NT2/D1 (cell line): Measurements from ENCODE around the gene CD300LG.

ENCODE experiments used
- SUZ12 ChIP-seq: IDR thresholded peaks from 2 replicates; pipeline ENCODE4 v1.6.1; 2011; ENCODE audit not compliant: insufficient read length, insufficient read depth; ENCODE audit errors: extremely low read depth
- YY1 ChIP-seq: IDR thresholded peaks from 2 replicates; pipeline ENCODE4 v1.6.1; 2011; ENCODE audit not compliant: insufficient read length, insufficient read depth
- ZNF274 ChIP-seq: IDR thresholded peaks from 2 replicates; pipeline ENCODE4 v1.6.1; 2011; ENCODE audit warnings: mild to moderate bottlenecking, low read depth, low read length

DNA sequence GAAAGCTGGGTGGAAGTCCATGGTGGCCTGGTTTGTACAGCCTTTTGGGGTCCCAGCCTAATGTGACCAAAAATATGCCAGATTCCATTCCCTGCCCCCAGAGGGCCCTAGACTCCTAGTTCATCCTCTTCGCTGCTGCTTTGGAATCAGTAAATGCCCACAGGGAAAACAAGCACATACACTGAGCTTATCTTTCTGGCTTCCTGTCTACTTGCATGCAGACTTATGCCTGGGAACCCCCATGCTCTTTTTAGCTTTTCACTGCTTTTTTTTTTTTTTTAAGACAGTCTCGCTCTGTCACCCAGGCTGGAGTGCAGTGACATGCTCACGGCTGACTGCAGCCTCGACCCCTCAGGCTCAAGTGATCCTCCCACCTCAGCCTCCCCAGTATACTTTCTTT is 6.2 kb upstream of the CD300LG start:
- TF ChIP-seq ZNF274 = no peak
- TF ChIP-seq YY1 = no peak
- TF ChIP-seq SUZ12 = no peak
